ENCODE measurements around the gene FGF14. TPM values are rescaled to one million over a fixed set of nuclear protein-coding genes. Genes with fewer than 3 reads are reported as not detected.

The FGF14 gene
- total RNA-seq, 1 donor from 2014 or later = 1.4 TPM

- Histone ChIP-seq H3F3A (ENCODE audit: low read depth) (peaks cover 22% of the 10 kb centered on the region), H3K4me3 (peak overlapping the region; percentile 75), H2AFZ (replicated peaks) (peak overlapping the region; percentile 81), H3K79me2 (ENCODE audit: low read depth) (no peaks in the 10 kb centered on the region), H4K20me1 (ENCODE audit: low read depth) (no peaks in the 10 kb centered on the region), H3K9ac (no peak overlapping the region), H3K9me3 (ENCODE audit: low read depth) (no peaks in the 10 kb centered on the region), H3K27ac (no peak overlapping the region), H3K4me2 (peak overlapping the region; percentile 93), H3K4me1 (peaks cover 12% of the 10 kb centered on the region), H3K27me3 (peaks cover 79% of the 10 kb centered on the region), H3K36me3 (no peaks in the 10 kb centered on the region)
- Mint-ChIP-seq H3K27me3 (ENCODE audit: insufficient read depth, low read depth) (peaks cover 20% of the 10 kb centered on the region), H3K9me3 (no peaks in the 10 kb centered on the region), H3K36me3 (no peaks in the 10 kb centered on the region), H3K4me3 (peak overlapping the region; percentile 94), H3K27ac (peak overlapping the region; percentile 35), H3K4me1 (peaks cover 16% of the 10 kb centered on the region)
- no peak for TF ChIP-seq EZH2 (IDR thresholded peaks at IDR 0.05)
- TF ChIP-seq, protein P1, sequence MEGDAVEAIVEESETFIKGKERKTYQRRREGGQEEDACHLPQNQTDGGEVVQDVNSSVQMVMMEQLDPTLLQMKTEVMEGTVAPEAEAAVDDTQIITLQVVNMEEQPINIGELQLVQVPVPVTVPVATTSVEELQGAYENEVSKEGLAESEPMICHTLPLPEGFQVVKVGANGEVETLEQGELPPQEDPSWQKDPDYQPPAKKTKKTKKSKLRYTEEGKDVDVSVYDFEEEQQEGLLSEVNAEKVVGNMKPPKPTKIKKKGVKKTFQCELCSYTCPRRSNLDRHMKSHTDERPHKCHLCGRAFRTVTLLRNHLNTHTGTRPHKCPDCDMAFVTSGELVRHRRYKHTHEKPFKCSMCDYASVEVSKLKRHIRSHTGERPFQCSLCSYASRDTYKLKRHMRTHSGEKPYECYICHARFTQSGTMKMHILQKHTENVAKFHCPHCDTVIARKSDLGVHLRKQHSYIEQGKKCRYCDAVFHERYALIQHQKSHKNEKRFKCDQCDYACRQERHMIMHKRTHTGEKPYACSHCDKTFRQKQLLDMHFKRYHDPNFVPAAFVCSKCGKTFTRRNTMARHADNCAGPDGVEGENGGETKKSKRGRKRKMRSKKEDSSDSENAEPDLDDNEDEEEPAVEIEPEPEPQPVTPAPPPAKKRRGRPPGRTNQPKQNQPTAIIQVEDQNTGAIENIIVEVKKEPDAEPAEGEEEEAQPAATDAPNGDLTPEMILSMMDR (IDR thresholded peaks at IDR 0.05) = peak; percentile 43
- peak; percentile 91 for DNase-seq (ENCODE audit: low spot score)
Observed at GRCh38 chr13:102402290-102402689, 442 bp upstream of the FGF14 start.

GRCh38 chr13:102401265-102401664 lies 583 bp downstream of the FGF14 start:
- peaks cover 16% of the 10 kb centered on the region for H3K4me1 Mint-ChIP-seq
- Histone ChIP-seq H3K27me3 (peaks cover 89% of the 10 kb centered on the region), H3F3A (ENCODE audit: low read depth) (peaks cover 22% of the 10 kb centered on the region), H3K9me3 (ENCODE audit: low read depth) (no peaks in the 10 kb centered on the region), H3K9ac (no peak overlapping the region), H3K79me2 (ENCODE audit: low read depth) (no peaks in the 10 kb centered on the region), H3K27ac (no peak overlapping the region), H3K4me2 (peak overlapping the region; percentile 93), H3K4me1 (peaks cover 12% of the 10 kb centered on the region), H4K20me1 (ENCODE audit: low read depth) (no peaks in the 10 kb centered on the region), H3K4me3 (peak overlapping the region; percentile 75), H3K36me3 (no peaks in the 10 kb centered on the region), H2AFZ (replicated peaks) (no peak overlapping the region)
- no peaks in the 10 kb centered on the region for H3K9me3 Mint-ChIP-seq
- no peak for DNase-seq (ENCODE audit: low spot score)
- no peaks in the 10 kb centered on the region for H3K36me3 Mint-ChIP-seq
- peaks cover 18% of the 10 kb centered on the region for H3K27me3 Mint-ChIP-seq (ENCODE audit: insufficient read depth, low read depth)
- peak overlapping the region; percentile 44 for H3K27ac Mint-ChIP-seq
- H3K4me3 Mint-ChIP-seq = peak overlapping the region; percentile 94
- TF ChIP-seq, protein P1 (IDR thresholded peaks at IDR 0.05) = no peak
- TF ChIP-seq EZH2phosphoT487 (IDR thresholded peaks at IDR 0.05) = no peak

GRCh38 chr13:102400675-102401145 lies 1.1 kb downstream of the FGF14 start:
- Histone ChIP-seq H4K20me1 (ENCODE audit: low read depth) (no peaks in the 10 kb centered on the region), H3K9me3 (ENCODE audit: low read depth) (no peaks in the 10 kb centered on the region), H3K4me1 (peaks cover 12% of the 10 kb centered on the region), H3K27ac (no peak overlapping the region), H2AFZ (replicated peaks) (peak overlapping the region; percentile 91), H3F3A (ENCODE audit: low read depth) (peaks cover 22% of the 10 kb centered on the region), H3K36me3 (no peaks in the 10 kb centered on the region), H3K4me2 (peak overlapping the region; percentile 93), H3K9ac (no peak overlapping the region), H3K27me3 (peaks cover 94% of the 10 kb centered on the region), H3K4me3 (peak overlapping the region; percentile 75), H3K79me2 (ENCODE audit: low read depth) (no peaks in the 10 kb centered on the region)
- DNase-seq (ENCODE audit: low spot score) = peak; percentile 47
- H3K9me3 Mint-ChIP-seq = no peaks in the 10 kb centered on the region
- H3K36me3 Mint-ChIP-seq = no peaks in the 10 kb centered on the region
- peak overlapping the region; percentile 94 for H3K4me3 Mint-ChIP-seq
- no peak overlapping the region for H3K27ac Mint-ChIP-seq
- H3K27me3 Mint-ChIP-seq (ENCODE audit: insufficient read depth, low read depth) = peaks cover 18% of the 10 kb centered on the region
- no peak for TF ChIP-seq EZH2phosphoT487 (IDR thresholded peaks at IDR 0.05)
- TF ChIP-seq, protein P1 (IDR thresholded peaks at IDR 0.05) = no peak
- TF ChIP-seq EZH2 (IDR thresholded peaks at IDR 0.05) = no peak
- peaks cover 16% of the 10 kb centered on the region for H3K4me1 Mint-ChIP-seq

All from neural progenitor cell (in vitro differentiated cells).